ENCODE data around the gene POLD3.

DNA sequence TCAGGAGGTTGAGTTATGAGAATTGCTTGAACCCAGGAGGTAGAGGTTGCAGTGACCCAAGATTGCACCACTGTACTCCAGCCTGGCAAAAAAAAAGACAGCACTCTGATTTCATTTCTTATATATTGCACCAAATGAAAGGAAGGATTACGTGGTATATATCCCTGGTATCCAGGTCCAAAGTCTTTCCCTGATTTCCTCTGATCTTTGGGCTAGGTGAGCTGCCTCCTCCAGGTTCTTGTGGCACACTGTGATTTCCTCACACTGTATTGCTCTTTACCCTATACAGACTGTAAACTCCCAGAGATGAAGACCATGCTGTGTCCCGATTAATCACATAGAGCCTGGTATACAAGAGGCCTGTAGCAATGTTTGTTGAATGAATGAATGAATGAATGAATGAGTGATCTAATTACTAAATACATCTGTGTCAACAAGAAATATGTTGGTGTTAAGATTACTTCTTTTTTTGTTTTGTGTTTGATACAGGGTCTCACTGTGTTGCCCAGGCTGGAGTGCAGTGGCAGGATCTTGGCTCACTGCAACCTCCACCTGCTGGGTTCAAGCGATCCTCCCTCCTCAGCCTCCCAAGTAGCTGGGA, 9.3 kb upstream of the POLD3 start:
- TF ChIP-seq CTCF (IDR thresholded peaks at IDR 0.05) (no peak), SMC3 (IDR thresholded peaks at IDR 0.05) (no peak), TP53 (CRISPR knock-in tag; IDR thresholded peaks at IDR 0.05) (no peak), SREBF2 (IDR thresholded peaks at IDR 0.05) (no peak), ZFP36 (IDR thresholded peaks at IDR 0.05; ENCODE audit: borderline replicate concordance, partially characterized antibody) (no peak), E2F6 (IDR thresholded peaks at IDR 0.05; ENCODE audit: borderline replicate concordance, low read depth) (no peak), FOXS1 (CRISPR knock-in tag; IDR thresholded peaks at IDR 0.05) (no peak), POLR2A (IDR thresholded peaks at IDR 0.05; ENCODE audit: low read length) (no peak)
- TF ChIP-seq, protein P1, sequence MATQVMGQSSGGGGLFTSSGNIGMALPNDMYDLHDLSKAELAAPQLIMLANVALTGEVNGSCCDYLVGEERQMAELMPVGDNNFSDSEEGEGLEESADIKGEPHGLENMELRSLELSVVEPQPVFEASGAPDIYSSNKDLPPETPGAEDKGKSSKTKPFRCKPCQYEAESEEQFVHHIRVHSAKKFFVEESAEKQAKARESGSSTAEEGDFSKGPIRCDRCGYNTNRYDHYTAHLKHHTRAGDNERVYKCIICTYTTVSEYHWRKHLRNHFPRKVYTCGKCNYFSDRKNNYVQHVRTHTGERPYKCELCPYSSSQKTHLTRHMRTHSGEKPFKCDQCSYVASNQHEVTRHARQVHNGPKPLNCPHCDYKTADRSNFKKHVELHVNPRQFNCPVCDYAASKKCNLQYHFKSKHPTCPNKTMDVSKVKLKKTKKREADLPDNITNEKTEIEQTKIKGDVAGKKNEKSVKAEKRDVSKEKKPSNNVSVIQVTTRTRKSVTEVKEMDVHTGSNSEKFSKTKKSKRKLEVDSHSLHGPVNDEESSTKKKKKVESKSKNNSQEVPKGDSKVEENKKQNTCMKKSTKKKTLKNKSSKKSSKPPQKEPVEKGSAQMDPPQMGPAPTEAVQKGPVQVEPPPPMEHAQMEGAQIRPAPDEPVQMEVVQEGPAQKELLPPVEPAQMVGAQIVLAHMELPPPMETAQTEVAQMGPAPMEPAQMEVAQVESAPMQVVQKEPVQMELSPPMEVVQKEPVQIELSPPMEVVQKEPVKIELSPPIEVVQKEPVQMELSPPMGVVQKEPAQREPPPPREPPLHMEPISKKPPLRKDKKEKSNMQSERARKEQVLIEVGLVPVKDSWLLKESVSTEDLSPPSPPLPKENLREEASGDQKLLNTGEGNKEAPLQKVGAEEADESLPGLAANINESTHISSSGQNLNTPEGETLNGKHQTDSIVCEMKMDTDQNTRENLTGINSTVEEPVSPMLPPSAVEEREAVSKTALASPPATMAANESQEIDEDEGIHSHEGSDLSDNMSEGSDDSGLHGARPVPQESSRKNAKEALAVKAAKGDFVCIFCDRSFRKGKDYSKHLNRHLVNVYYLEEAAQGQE (IDR thresholded peaks at IDR 0.05) = no peak

Data from A549 (cell line).